MCF 10A (cell line): Measurements from ENCODE around the gene NDUFA7. TPM values are rescaled to one million over a fixed set of nuclear protein-coding genes. Genes with fewer than 3 reads are reported as not detected.
"Not testable (repeated sequence)": the region's sequence is repeated elsewhere in the genome, so short reads cannot be mapped to it uniquely, and the experiment has no call there.

Source experiments
- BruUV-seq: library from RNA; stranded (reverse); fragments of 400-500 nt; replicated peaks from 2 replicates; lab custom pipeline; 2021; lab: Mats Ljungman, UMichigan
- CTCF ChIA-PET: fragments of 300-600 bp; sonication (Branson Sonifier 250); formaldehyde crosslinking; extraction: SDS; loops from one replicate; lab custom pipeline; 2021; ENCODE audit warnings: antibody characterized with exemption, inconsistent platforms; lab: Yijun Ruan, JAX
- POLR2A ChIA-PET: fragments of 300-600, 350-650 bp; sonication (Branson Sonifier 250); formaldehyde crosslinking; extraction: SDS; loops from one replicate; lab custom pipeline; 2020; ENCODE audit warnings: antibody characterized with exemption, inconsistent platforms; lab: Yijun Ruan, JAX
- DNase-seq: peaks from one replicate; pipeline ENCODE4 v3.0.0-alpha.2; 2018; ENCODE audit not compliant: unreplicated experiment
- H3K27ac Mint-ChIP-seq: one replicate; pipeline ENCODE4 v1.8.0; 2022; ENCODE audit warnings: mild to moderate bottlenecking, low read depth, mixed read lengths; ENCODE audit not compliant: unreplicated experiment
- H3K27me3 Mint-ChIP-seq: one replicate; pipeline ENCODE4 v1.8.0; 2022; ENCODE audit warnings: mixed read lengths; ENCODE audit not compliant: insufficient read depth, unreplicated experiment
- H3K36me3 Mint-ChIP-seq: one replicate; pipeline ENCODE4 v1.8.0; 2022; ENCODE audit warnings: mild to moderate bottlenecking, moderate library complexity, mixed read lengths; ENCODE audit not compliant: insufficient read depth, unreplicated experiment
- H3K4me1 Mint-ChIP-seq: one replicate; pipeline ENCODE4 v1.8.0; 2022; ENCODE audit warnings: mixed read lengths; ENCODE audit not compliant: insufficient read depth, unreplicated experiment
- H3K4me3 Mint-ChIP-seq: one replicate; pipeline ENCODE4 v1.8.0; 2022; ENCODE audit warnings: mild to moderate bottlenecking, moderate library complexity, mixed read lengths; ENCODE audit not compliant: unreplicated experiment
- H3K9me3 Mint-ChIP-seq: one replicate; pipeline ENCODE4 v1.8.0; 2022; ENCODE audit warnings: mixed read lengths; ENCODE audit not compliant: unreplicated experiment
- intact Hi-C: fragments of 100-400 bp; cut with micrococcal nuclease; formaldehyde crosslinking; loops from 2 replicates; pipeline ENCODE4 v1.14.1; 2022
- total RNA-seq: library from RNA; stranded (reverse); gene quantifications from 2 replicates; pipeline ENCODE4 v1.2.3, GENCODE V29; 2022
- TF ChIP-seq, protein P1 (sequence below): fragments of 200-600 bp; IDR thresholded peaks from one replicate; pipeline ENCODE4 v1.8.0; 2022; ENCODE audit warnings: antibody characterized with exemption, mild to moderate bottlenecking; ENCODE audit not compliant: unreplicated experiment

NDUFA7 gene
- total RNA-seq, 1 experiment from 2014 or later = 91.8 TPM

- Mint-ChIP-seq H3K4me1 (peaks cover 20% of the 10 kb centered on the region), H3K27me3 (no peaks in the 10 kb centered on the region), H3K4me3 (no peak overlapping the region), H3K27ac (peak overlapping the region; percentile 21), H3K36me3 (peaks cover 5% of the 10 kb centered on the region), H3K9me3 (no peaks in the 10 kb centered on the region)
- CTCF ChIA-PET = interaction anchor here (0.5 to 6.0 kb wide), 20 partner anchors 9 to 415 kb away, joined by 3 to 72 read pairs (median 12); partner anchors contain the start of genes ANGPTL4, KANK3, MYO1F and RAB11B
- intact Hi-C loops = loop anchor here (1.0 to 10.0 kb wide), 3 partner anchors 40 to 223 kb away; no protein-coding TSS in a partner anchor
- BruUV-seq = no TSS peak
- peak; percentile 99 for DNase-seq
- TF ChIP-seq, protein P1, sequence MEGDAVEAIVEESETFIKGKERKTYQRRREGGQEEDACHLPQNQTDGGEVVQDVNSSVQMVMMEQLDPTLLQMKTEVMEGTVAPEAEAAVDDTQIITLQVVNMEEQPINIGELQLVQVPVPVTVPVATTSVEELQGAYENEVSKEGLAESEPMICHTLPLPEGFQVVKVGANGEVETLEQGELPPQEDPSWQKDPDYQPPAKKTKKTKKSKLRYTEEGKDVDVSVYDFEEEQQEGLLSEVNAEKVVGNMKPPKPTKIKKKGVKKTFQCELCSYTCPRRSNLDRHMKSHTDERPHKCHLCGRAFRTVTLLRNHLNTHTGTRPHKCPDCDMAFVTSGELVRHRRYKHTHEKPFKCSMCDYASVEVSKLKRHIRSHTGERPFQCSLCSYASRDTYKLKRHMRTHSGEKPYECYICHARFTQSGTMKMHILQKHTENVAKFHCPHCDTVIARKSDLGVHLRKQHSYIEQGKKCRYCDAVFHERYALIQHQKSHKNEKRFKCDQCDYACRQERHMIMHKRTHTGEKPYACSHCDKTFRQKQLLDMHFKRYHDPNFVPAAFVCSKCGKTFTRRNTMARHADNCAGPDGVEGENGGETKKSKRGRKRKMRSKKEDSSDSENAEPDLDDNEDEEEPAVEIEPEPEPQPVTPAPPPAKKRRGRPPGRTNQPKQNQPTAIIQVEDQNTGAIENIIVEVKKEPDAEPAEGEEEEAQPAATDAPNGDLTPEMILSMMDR = no peak
- POLR2A ChIA-PET = interaction anchor here (1.1 to 2.5 kb wide), 5 partner anchors 9 to 58 kb away, joined by 4 to 13 read pairs (median 6); partner anchors contain the start of genes ANGPTL4 and RAB11B
Observed at GRCh38 chr19:8355631-8356402, 34.6 kb upstream of the NDUFA7 start.

DNA sequence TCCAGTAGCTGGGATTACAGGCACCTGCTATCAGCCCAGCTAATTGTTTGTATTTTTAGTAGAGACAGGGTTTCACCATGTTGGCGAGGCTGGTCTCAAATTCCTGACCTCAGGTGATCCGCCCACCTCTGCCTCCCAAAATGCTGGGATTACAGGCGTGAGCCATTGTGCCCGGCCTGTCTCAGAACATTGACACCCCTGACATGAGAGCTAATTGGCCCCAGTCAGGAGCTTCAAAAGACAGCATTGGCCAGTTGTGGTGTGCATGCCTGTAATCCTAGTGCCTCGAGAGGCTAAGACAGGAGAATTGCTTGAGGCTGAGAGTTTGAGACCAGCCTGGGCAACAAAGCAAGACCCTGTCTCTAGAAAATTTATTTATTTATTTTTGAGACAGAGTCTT, 31.7 kb upstream of the NDUFA7 start:
- H3K9me3 Mint-ChIP-seq, DNase-seq, H3K27ac Mint-ChIP-seq, H3K27me3 Mint-ChIP-seq, H3K4me3 Mint-ChIP-seq, BruUV-seq, H3K36me3 Mint-ChIP-seq: not testable (repeated sequence)
- CTCF ChIA-PET = interaction anchor here (0.7 to 6.0 kb wide), 26 partner anchors 9 to 233 kb away, joined by 3 to 72 read pairs (median 11); partner anchors contain the start of genes ANGPTL4, KANK3, MYO1F and RAB11B
- H3K4me1 Mint-ChIP-seq = peaks cover 23% of the 10 kb centered on the region
- POLR2A ChIA-PET = interaction anchor here (0.6 to 2.9 kb wide), 5 partner anchors 12 to 187 kb away, joined by 3 to 9 read pairs (median 4); partner anchors contain the start of gene RAB11B
- intact Hi-C loops = loop anchor here (10.0 kb wide), 1 partner anchor 102 kb away; no protein-coding TSS in a partner anchor

DNA sequence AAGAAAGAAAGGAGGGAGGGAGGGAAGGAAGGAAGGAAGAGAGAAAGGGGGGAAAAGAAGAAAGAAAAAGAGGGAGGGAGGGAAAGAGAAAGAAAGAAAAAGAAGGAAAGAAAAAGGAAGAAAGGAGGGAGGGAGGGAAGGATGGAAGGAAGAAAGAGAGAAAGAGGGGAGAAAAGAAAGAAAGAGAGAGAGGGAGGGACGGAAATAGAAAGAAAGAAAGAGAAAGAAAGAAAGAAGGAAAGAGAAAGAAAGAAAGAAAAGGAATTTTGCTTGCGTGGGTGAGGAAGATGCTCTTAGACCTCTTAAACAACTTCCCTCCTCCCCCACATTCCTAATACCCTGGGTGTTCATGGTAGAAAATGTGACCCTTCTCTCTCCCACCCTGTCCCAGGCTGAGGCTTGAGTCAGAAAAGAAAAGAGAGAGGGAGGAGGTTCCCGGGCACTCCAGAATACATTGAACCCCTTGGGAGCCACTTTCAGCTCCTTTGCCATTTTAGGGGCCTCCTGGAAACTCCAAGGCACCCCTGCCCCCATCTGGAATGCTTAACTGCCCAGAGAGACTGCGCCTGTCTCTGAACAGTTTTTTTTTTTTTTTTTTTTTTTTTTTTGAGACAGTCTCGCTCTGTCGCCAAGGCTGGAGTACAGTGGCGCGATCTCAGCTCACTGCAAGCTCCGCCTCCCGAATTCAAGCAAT, 31.1 kb upstream of the NDUFA7 start:
- no peak overlapping the region for H3K27ac Mint-ChIP-seq
- no peaks in the 10 kb centered on the region for H3K9me3 Mint-ChIP-seq
- no peak for DNase-seq
- no peaks in the 10 kb centered on the region for H3K27me3 Mint-ChIP-seq
- CTCF ChIA-PET = interaction anchor here (0.5 to 6.0 kb wide), 15 partner anchors 8 to 322 kb away, joined by 3 to 72 read pairs (median 12); partner anchors contain the start of genes KANK3, MYO1F and RAB11B
- peaks cover 23% of the 10 kb centered on the region for H3K4me1 Mint-ChIP-seq
- BruUV-seq = no TSS peak
- POLR2A ChIA-PET = interaction anchor here (0.6 to 2.9 kb wide), 4 partner anchors 13 to 187 kb away, joined by 3 to 9 read pairs (median 4); no protein-coding TSS in a partner anchor
- intact Hi-C loops = loop anchor here (10.0 kb wide), 1 partner anchor 103 kb away; no protein-coding TSS in a partner anchor
- TF ChIP-seq, protein P1 = no peak
- H3K36me3 Mint-ChIP-seq = peaks cover 5% of the 10 kb centered on the region
- no peak overlapping the region for H3K4me3 Mint-ChIP-seq

DNA sequence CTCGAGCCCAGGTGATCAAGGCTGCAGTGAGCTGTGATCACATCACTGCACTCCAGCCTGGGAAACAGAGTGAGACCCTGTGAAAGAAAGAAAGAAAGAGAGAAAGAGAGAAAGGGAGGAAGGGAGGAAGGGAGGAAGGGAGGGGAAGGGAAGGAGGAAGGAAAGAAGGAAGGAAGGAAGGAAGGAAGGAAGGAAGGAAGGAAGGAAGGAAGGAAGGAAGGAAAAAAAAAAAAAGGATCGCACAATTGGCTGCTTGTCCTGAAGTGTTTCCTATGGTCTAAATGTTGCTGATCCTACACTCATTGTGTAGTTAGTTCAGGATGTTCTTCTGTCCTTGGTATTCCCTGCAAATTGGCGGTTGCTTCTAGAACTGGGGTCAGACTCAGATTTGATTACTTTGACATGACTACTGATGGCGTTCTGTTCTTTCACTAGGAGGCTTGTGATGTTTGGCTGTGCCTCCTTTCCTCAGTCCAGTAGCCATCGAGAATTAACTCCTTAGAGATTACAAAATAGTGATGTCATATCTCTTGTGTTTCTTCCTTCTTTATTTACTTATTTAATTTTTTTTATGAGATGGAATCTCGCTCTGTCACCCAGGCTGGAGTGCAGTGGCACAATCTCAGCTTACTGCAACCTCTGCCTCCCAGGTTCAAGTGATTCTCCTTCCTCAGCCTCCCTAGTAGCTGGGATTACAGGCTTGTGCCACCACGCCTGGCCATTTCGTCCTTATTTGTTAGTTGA, 28.6 kb upstream of the NDUFA7 start:
- H3K4me3 Mint-ChIP-seq, DNase-seq, H3K36me3 Mint-ChIP-seq, H3K9me3 Mint-ChIP-seq, H3K27me3 Mint-ChIP-seq, H3K27ac Mint-ChIP-seq, POLR2A ChIA-PET, BruUV-seq: not testable (repeated sequence)
- CTCF ChIA-PET = interaction anchor here (0.6 to 0.7 kb wide), 2 partner anchors 156 to 188 kb away, joined by 3 to 4 read pairs; no protein-coding TSS in a partner anchor
- intact Hi-C loops = loop anchor here (10.0 kb wide), 2 partner anchors 105 to 725 kb away; no protein-coding TSS in a partner anchor
- peaks cover 11% of the 10 kb centered on the region for H3K4me1 Mint-ChIP-seq
